ENCODE results near the gene SPECC1L. TPM values are rescaled to one million over a fixed set of nuclear protein-coding genes. Genes with fewer than 3 reads are reported as not detected.
A peak's percentile ranks its signal among the peaks of the same experiment; 100 is the strongest.

The SPECC1L gene
- total RNA-seq, 2 donors from 2014 or later: 33.6 to 39.1 TPM

- Histone ChIP-seq H3K36me3 (peaks cover 16% of the 10 kb centered on the region), H3K9me3 (no peaks in the 10 kb centered on the region), H3K4me1 (peaks cover 0 to 14% of the 10 kb centered on the region in 2 donors), H3K27me3 (no peaks in the 10 kb centered on the region), H3K27ac (peak overlapping the region; percentile 30 to 57), H3K4me3 (no peak overlapping the region)
- TF ChIP-seq CTCF (IDR thresholded peaks at IDR 0.05): no peak
- no peak for DNase-seq (ENCODE audit: low spot score)
Observed at GRCh38 chr22:24380905-24381230, 110.2 kb downstream of the SPECC1L start.

GRCh38 chr22:24383061-24383460 is 112.4 kb downstream of the SPECC1L start:
- TF ChIP-seq CTCF (IDR thresholded peaks at IDR 0.05): no peak
- Histone ChIP-seq H3K27me3 (no peaks in the 10 kb centered on the region), H3K36me3 (peaks cover under 1% of the 10 kb centered on the region), H3K4me3 (no peak overlapping the region), H3K4me1 (peaks cover 0 to 21% of the 10 kb centered on the region in 2 donors), H3K27ac (no peak overlapping the region), H3K9me3 (no peaks in the 10 kb centered on the region)
- no peak for DNase-seq (ENCODE audit: low spot score)

- Histone ChIP-seq H3K9me3 (no peaks in the 10 kb centered on the region), H3K4me1 (peaks cover 0 to 25% of the 10 kb centered on the region in 2 donors), H3K4me3 (no peak overlapping the region), H3K27ac (no peak overlapping the region), H3K27me3 (no peaks in the 10 kb centered on the region), H3K36me3 (no peaks in the 10 kb centered on the region)
- no peak for DNase-seq (ENCODE audit: low spot score)
- no peak for TF ChIP-seq CTCF (IDR thresholded peaks at IDR 0.05)
Observed at GRCh38 chr22:24384131-24384530, 113.5 kb downstream of the SPECC1L start.

GRCh38 chr22:24386937-24387471 is 116.4 kb downstream of the SPECC1L start:
- Histone ChIP-seq H3K4me3 (no peak overlapping the region), H3K9me3 (no peaks in the 10 kb centered on the region), H3K36me3 (no peaks in the 10 kb centered on the region), H3K27ac (no peak overlapping the region), H3K27me3 (no peaks in the 10 kb centered on the region), H3K4me1 (peaks cover 0 to 38% of the 10 kb centered on the region in 2 donors)
- no peak for DNase-seq (ENCODE audit: low spot score)
- no peak for TF ChIP-seq CTCF (IDR thresholded peaks at IDR 0.05)

GRCh38 chr22:24389680-24390079 is 119.0 kb downstream of the SPECC1L start:
- TF ChIP-seq CTCF (IDR thresholded peaks at IDR 0.05): no peak
- DNase-seq (ENCODE audit: low spot score): no peak
- H3K4me1 ChIP-seq: peaks cover 0 to 61% of the 10 kb centered on the region in 2 donors

GRCh38 chr22:24390156-24390555 is 119.5 kb downstream of the SPECC1L start:
- Histone ChIP-seq H3K4me1 (peaks cover 0 to 65% of the 10 kb centered on the region in 2 donors), H3K27me3 (no peaks in the 10 kb centered on the region), H3K36me3 (no peaks in the 10 kb centered on the region), H3K27ac (peak overlapping the region; percentile 41 to 53), H3K9me3 (no peaks in the 10 kb centered on the region), H3K4me3 (no peak overlapping the region)
- no peak for TF ChIP-seq CTCF (IDR thresholded peaks at IDR 0.05)
- no peak for DNase-seq (ENCODE audit: low spot score)

More at GRCh38 chr22:24389680-24390079, 119.0 kb downstream of the SPECC1L start:
- no peaks in the 10 kb centered on the region for H3K9me3 ChIP-seq
- H3K4me3 ChIP-seq: no peak overlapping the region
- H3K27me3 ChIP-seq: no peaks in the 10 kb centered on the region
- peak overlapping the region; percentile 41 to 53 for H3K27ac ChIP-seq
- H3K36me3 ChIP-seq: no peaks in the 10 kb centered on the region

All from right atrium auricular region (tissue), 2 donors.